ENCODE results near the gene XPR1.

Gene XPR1

GRCh38 chr1:180615493-180616290 is 16.1 kb upstream of the XPR1 start:
- no peak for DNase-seq

- DNase-seq = no peak
These were observed 15.4 kb upstream of the XPR1 start for GRCh38 chr1:180616439-180616838.

GRCh38 chr1:180617774-180618395 is 13.9 kb upstream of the XPR1 start:
- DNase-seq = no peak

GRCh38 chr1:180620581-180620980 is 11.2 kb upstream of the XPR1 start:
- no peak for DNase-seq

GRCh38 chr1:180622658-180623508 is 8.9 kb upstream of the XPR1 start:
- DNase-seq = no peak

- no peak for DNase-seq
These were observed 8.1 kb upstream of the XPR1 start for GRCh38 chr1:180623579-180624347.

GRCh38 chr1:180626711-180627110 is 5.1 kb upstream of the XPR1 start:
- no peak for DNase-seq

- no peak for DNase-seq
These were observed 4.4 kb upstream of the XPR1 start for GRCh38 chr1:180627411-180627810.

- no peak for DNase-seq
These were observed 3.2 kb upstream of the XPR1 start for GRCh38 chr1:180628646-180629045.

- DNase-seq = no peak
These were observed 1.2 kb upstream of the XPR1 start for GRCh38 chr1:180630408-180631193.

GRCh38 chr1:180631194-180631765 is 542 bp upstream of the XPR1 start:
- DNase-seq = no peak

GRCh38 chr1:180632326-180633056 is 669 bp downstream of the XPR1 start:
- DNase-seq = peak; percentile 49

- DNase-seq = no peak
These were observed 1.5 kb downstream of the XPR1 start for GRCh38 chr1:180633057-180634056.

- no peak for DNase-seq
These were observed 4.3 kb downstream of the XPR1 start for GRCh38 chr1:180636138-180636537.

GRCh38 chr1:180639871-180640270 is 8.0 kb downstream of the XPR1 start:
- no peak for DNase-seq

GRCh38 chr1:180640531-180640949 is 8.7 kb downstream of the XPR1 start:
- DNase-seq = no peak

GRCh38 chr1:180641662-180642061 is 9.8 kb downstream of the XPR1 start:
- no peak for DNase-seq

GRCh38 chr1:180642781-180643180 is 11.0 kb downstream of the XPR1 start:
- DNase-seq = no peak

GRCh38 chr1:180643693-180644092 is 11.9 kb downstream of the XPR1 start:
- DNase-seq = no peak

Data from CD4-positive, alpha-beta T cell treated with Interferon gamma for 1 hour (primary cell).